22Rv1 (cell line): Measurements from ENCODE around the gene THADA.

Source experiments
- H3K27ac ChIP-seq: fragments of 450-650 bp; 2 replicates; pipeline ENCODE4 v1.5.1; 2017
- CTCF ChIP-seq: fragments of 450-650 bp; IDR thresholded peaks from 2 replicates; pipeline ENCODE4 v1.5.1; 2017; ENCODE audit warnings: mild to moderate bottlenecking
- ZFX ChIP-seq: fragments of 450-650 bp; IDR thresholded peaks from 2 replicates; pipeline ENCODE4 v1.6.1; 2017; ENCODE audit warnings: antibody characterized with exemption, borderline replicate concordance

Gene THADA

GRCh38 chr2:43293744-43294695, 301.8 kb downstream of the THADA start:
- H3K27ac ChIP-seq: no peak overlapping the region
- TF ChIP-seq ZFX (no peak), CTCF (no peak)

- TF ChIP-seq ZFX (no peak), CTCF (no peak)
- no peak overlapping the region for H3K27ac ChIP-seq
Measured at GRCh38 chr2:43292851-43293743, 302.7 kb downstream of the THADA start.

GRCh38 chr2:43292297-43292696, 303.5 kb downstream of the THADA start:
- H3K27ac ChIP-seq: no peak overlapping the region
- TF ChIP-seq CTCF: no peak
- no peak for TF ChIP-seq ZFX

- no peak overlapping the region for H3K27ac ChIP-seq
- TF ChIP-seq ZFX (no peak), CTCF (no peak)
Measured at GRCh38 chr2:43289331-43289730, 306.5 kb downstream of the THADA start.

- H3K27ac ChIP-seq: no peak overlapping the region
- TF ChIP-seq ZFX (no peak), CTCF (no peak)
Measured at GRCh38 chr2:43288417-43289305, 307.2 kb downstream of the THADA start.

- no peak for TF ChIP-seq CTCF
- no peak for TF ChIP-seq ZFX
- H3K27ac ChIP-seq: no peak overlapping the region
Measured at GRCh38 chr2:43285987-43286386, 309.9 kb downstream of the THADA start.
